OCI-LY3 (cell line): Measurements from ENCODE around the gene PON3.

Experiments used
- H2AFZ ChIP-seq: fragments of 200-600, 300-600 bp; shearing (Covaris generic); 2 replicates; pipeline ENCODE4 v1.6.0; 2014; ENCODE audit warnings: antibody characterized with exemption, low read depth, low read length
- H3K27ac ChIP-seq: fragments of 200-600, 300-600 bp; sonication (generic); 2 replicates; pipeline ENCODE4 v1.5.1; 2014; ENCODE audit warnings: mild to moderate bottlenecking, low read length, moderate library complexity, mixed read lengths
- H3K27me3 ChIP-seq: fragments of 200-600, 300-600 bp; sonication (generic); 2 replicates; pipeline ENCODE4 v1.6.1; 2014; ENCODE audit warnings: low read depth, low read length, mixed read lengths
- H3K36me3 ChIP-seq: fragments of 200-600, 300-600 bp; sonication (generic); replicated peaks from 2 replicates; pipeline ENCODE3; 2014; ENCODE audit warnings: low read depth, low read length, mixed read lengths
- H3K4me1 ChIP-seq: fragments of 300-600, 200-600 bp; sonication (generic); 2 replicates; pipeline ENCODE4 v1.6.1; 2014; ENCODE audit warnings: low read length, mixed read lengths
- H3K4me2 ChIP-seq: fragments of 200-600, 300-600 bp; sonication (generic); 2 replicates; pipeline ENCODE4 v1.6.1; 2014; ENCODE audit warnings: low read length, mixed read lengths
- H3K4me3 ChIP-seq: fragments of 300-600, 200-600 bp; sonication (generic); 2 replicates; pipeline ENCODE4 v1.5.1; 2014; ENCODE audit warnings: antibody characterized with exemption, mild to moderate bottlenecking, low read length, moderate library complexity
- H3K79me2 ChIP-seq: fragments of 300-600, 200-600 bp; shearing (Covaris generic); 2 replicates; pipeline ENCODE4 v1.6.1; 2014; ENCODE audit warnings: mild to moderate bottlenecking, low read length, mixed read lengths
- H3K9ac ChIP-seq: fragments of 300-600, 200-600 bp; shearing (Covaris generic); 2 replicates; pipeline ENCODE4 v1.6.0; 2014; ENCODE audit warnings: mild to moderate bottlenecking, low read length, moderate library complexity
- H3K9me3 ChIP-seq: fragments of 200-600, 300-600 bp; shearing (Covaris generic); 2 replicates; pipeline ENCODE4 v1.6.1; 2014; ENCODE audit warnings: low read length, mixed read lengths; ENCODE audit not compliant: insufficient read depth
- H4K20me1 ChIP-seq: fragments of 200-600, 300-600 bp; sonication (generic); 2 replicates; pipeline ENCODE4 v1.6.1; 2016; ENCODE audit warnings: low read length, mixed read lengths; ENCODE audit not compliant: insufficient read depth
- EZH2phosphoT487 ChIP-seq: fragments of 200-600 bp; shearing (Covaris generic); IDR thresholded peaks from 2 replicates; pipeline ENCODE4 v1.6.1; 2018; ENCODE audit warnings: antibody characterized with exemption, mixed run types, low read depth
- TF ChIP-seq, protein P1 (sequence below): fragments of 200-600, 300-600 bp; sonication (generic); IDR thresholded peaks from 2 replicates; pipeline ENCODE4 v1.5.1; 2014; ENCODE audit warnings: antibody characterized with exemption, low read length, low read depth

Gene PON3

DNA sequence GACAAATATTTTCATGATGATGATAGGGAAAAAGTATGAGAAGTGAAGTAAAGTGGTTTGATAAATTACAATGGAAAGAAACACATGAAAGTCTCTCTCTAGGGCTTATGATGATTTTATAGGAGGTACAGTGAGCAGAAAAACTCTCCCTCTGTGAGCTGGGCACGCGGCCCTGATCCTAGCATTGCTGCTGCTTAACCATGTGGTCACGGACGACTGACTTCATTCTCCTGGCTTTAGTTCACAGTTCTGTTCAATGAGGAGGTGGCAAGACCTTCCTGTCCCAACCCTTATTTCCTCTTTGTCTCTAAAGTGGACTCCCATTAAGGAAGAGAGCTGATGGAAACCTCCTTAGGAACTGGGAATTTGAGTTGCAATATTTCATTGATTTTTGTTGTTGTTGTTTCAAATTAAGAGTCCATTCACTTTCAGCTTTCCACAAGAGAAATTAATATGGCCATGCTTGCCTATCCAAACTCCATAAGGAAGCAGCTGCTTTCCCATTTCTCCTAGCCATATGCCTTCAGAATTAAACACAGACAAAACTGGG, 8.2 kb upstream of the PON3 start:
- H2AFZ ChIP-seq: no peak overlapping the region
- no peak overlapping the region for H3K27ac ChIP-seq
- H3K4me1 ChIP-seq: no peaks in the 10 kb centered on the region
- no peaks in the 10 kb centered on the region for H3K27me3 ChIP-seq
- TF ChIP-seq EZH2phosphoT487: no peak
- TF ChIP-seq, protein P1, sequence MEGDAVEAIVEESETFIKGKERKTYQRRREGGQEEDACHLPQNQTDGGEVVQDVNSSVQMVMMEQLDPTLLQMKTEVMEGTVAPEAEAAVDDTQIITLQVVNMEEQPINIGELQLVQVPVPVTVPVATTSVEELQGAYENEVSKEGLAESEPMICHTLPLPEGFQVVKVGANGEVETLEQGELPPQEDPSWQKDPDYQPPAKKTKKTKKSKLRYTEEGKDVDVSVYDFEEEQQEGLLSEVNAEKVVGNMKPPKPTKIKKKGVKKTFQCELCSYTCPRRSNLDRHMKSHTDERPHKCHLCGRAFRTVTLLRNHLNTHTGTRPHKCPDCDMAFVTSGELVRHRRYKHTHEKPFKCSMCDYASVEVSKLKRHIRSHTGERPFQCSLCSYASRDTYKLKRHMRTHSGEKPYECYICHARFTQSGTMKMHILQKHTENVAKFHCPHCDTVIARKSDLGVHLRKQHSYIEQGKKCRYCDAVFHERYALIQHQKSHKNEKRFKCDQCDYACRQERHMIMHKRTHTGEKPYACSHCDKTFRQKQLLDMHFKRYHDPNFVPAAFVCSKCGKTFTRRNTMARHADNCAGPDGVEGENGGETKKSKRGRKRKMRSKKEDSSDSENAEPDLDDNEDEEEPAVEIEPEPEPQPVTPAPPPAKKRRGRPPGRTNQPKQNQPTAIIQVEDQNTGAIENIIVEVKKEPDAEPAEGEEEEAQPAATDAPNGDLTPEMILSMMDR: no peak
- H3K9me3 ChIP-seq: no peaks in the 10 kb centered on the region
- H3K9ac ChIP-seq: no peak overlapping the region
- no peaks in the 10 kb centered on the region for H3K36me3 ChIP-seq
- no peaks in the 10 kb centered on the region for H3K79me2 ChIP-seq
- H3K4me2 ChIP-seq: no peak overlapping the region
- H4K20me1 ChIP-seq: no peaks in the 10 kb centered on the region
- H3K4me3 ChIP-seq: no peak overlapping the region

DNA sequence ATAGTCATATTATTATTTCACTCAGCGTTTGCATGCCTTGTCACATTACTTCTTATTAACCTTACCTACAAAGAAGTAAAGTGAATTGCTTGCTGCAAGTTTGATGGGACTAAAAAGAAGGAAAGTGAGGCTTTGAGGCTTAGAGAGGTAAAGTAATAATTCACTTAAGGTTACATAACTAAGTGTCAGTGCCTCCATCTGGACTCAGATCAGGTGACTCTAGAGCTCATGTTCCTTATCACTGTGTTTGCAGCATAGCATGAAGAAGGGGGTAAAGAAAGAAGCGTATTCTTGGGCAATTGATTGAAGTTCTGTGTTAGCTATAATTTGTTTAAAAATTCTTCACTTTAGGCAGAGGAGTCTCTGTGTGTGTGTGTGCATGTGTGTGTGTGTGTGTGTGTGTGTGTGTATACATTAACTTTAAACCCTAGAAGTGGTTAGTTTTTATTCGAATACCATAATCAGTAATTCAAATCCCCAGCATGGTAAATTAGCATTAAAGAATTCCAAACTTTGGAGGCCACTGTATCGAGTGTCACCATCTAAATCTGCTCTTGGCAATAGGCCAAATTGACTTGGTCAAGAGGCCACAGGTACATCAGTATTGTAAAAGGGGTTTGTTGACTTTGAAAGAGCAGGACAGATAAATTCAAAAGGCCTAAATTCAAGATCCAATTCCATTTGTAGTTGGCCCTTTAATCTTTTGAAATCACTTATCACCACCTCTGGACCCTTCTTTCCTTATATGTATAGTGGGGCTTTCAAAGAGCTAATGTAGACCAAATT, 2.2 kb upstream of the PON3 start:
- H3K9ac ChIP-seq: no peak overlapping the region
- H4K20me1 ChIP-seq: no peaks in the 10 kb centered on the region
- no peak overlapping the region for H3K4me3 ChIP-seq
- no peak for TF ChIP-seq EZH2phosphoT487
- TF ChIP-seq, protein P1: no peak
- no peaks in the 10 kb centered on the region for H3K27me3 ChIP-seq
- H3K4me1 ChIP-seq: no peaks in the 10 kb centered on the region
- H3K9me3 ChIP-seq: no peaks in the 10 kb centered on the region
- H3K4me2 ChIP-seq: no peak overlapping the region
- no peak overlapping the region for H2AFZ ChIP-seq
- no peaks in the 10 kb centered on the region for H3K79me2 ChIP-seq
- H3K27ac ChIP-seq: no peak overlapping the region
- H3K36me3 ChIP-seq: no peaks in the 10 kb centered on the region

DNA sequence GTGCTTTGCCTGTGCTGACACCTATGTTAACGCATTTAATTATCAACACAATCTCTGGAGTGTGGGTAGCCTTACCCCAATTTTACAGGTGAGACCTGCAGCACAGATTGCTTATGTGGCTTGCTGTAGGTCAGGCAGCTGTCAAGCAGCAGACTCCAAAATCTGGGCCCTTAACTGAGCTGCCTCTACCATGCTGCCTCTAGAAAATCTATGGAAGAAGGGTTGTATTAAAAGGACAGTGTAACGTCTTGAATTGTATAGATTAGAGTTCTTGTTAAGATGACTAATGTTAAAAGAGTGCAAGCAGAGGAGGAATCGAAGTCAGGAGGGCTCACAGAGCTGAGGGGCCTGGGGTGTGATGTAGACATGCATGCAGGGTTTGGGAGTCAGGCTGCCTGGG, 1.2 kb upstream of the PON3 start:
- TF ChIP-seq, protein P1: no peak
- no peak for TF ChIP-seq EZH2phosphoT487
- Histone ChIP-seq H3K27me3 (no peaks in the 10 kb centered on the region), H3K27ac (no peak overlapping the region), H2AFZ (no peak overlapping the region), H3K36me3 (no peaks in the 10 kb centered on the region), H3K9ac (no peak overlapping the region), H4K20me1 (no peaks in the 10 kb centered on the region), H3K4me1 (no peaks in the 10 kb centered on the region), H3K79me2 (no peaks in the 10 kb centered on the region), H3K4me3 (no peak overlapping the region), H3K9me3 (no peaks in the 10 kb centered on the region), H3K4me2 (no peak overlapping the region)

DNA sequence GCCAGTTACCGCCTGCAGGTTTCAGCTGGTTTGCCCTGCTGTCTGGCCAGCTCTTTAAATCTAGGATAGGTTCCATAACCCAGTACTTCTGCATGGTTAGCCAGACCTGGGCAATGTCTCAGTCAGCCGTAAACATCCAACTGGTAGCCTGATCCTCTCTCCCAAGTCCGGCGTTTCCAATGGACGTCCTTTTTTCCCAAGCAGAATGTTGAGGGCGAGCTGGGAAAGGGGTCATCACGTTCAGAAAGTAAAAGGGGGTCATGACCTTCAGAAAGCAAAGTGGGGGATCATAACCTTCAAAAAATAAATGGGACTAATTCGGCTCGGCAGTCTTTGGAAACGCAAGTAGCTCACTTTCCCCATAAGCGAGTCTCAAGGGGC, 430 bp downstream of the PON3 start:
- no peak overlapping the region for H3K27ac ChIP-seq
- H3K9me3 ChIP-seq: no peaks in the 10 kb centered on the region
- H3K4me3 ChIP-seq: no peak overlapping the region
- no peaks in the 10 kb centered on the region for H3K79me2 ChIP-seq
- TF ChIP-seq EZH2phosphoT487: no peak
- TF ChIP-seq, protein P1: no peak
- no peak overlapping the region for H3K4me2 ChIP-seq
- no peaks in the 10 kb centered on the region for H3K27me3 ChIP-seq
- H2AFZ ChIP-seq: no peak overlapping the region
- H3K4me1 ChIP-seq: no peaks in the 10 kb centered on the region
- H3K36me3 ChIP-seq: no peaks in the 10 kb centered on the region
- no peak overlapping the region for H3K9ac ChIP-seq
- H4K20me1 ChIP-seq: no peaks in the 10 kb centered on the region
